ENCODE measurements around the gene PTPRK. TPM values are rescaled to one million over a fixed set of nuclear protein-coding genes. Genes with fewer than 3 reads are reported as not detected.

Gene PTPRK
- total and polyA plus RNA-seq, 4 experiments from 2014 or later = 0.47 to 1.5 (median 0.61) TPM; not detected in 1

- H3K9me3 ChIP-seq (ENCODE audit: control insufficient read depth in 1 of 2, low read length in 2 of 2) = no peaks in the 10 kb centered on the region
- Mint-ChIP-seq H3K36me3 (no peaks in the 10 kb centered on the region), H3K27me3 (peaks cover 4 to 11% of the 10 kb centered on the region in 2 donors), H3K4me3 (no peak overlapping the region), H3K27ac (no peak overlapping the region), H3K9me3 (peaks cover 0 to 12% (median 4%) of the 10 kb centered on the region in 8 donors), H3K4me1 (peaks cover 0 to 1% (median 0%) of the 10 kb centered on the region in 4 donors)
- H3K36me3 ChIP-seq (ENCODE audit: insufficient read depth, low read length) = no peaks in the 10 kb centered on the region
- no peaks in the 10 kb centered on the region for H3K27me3 ChIP-seq (ENCODE audit: insufficient read depth, low read length)
- ChIA-PET CTCF (ENCODE audit: partially characterized antibody) (no interaction called here), POLR2A (ENCODE audit: partially characterized antibody) (no interaction called here)
- DNase-seq = no peak
- intact Hi-C loops (cut with micrococcal nuclease) = no loop called here
- H3K4me3 ChIP-seq (ENCODE audit: low read length in 2 of 2) = no peak overlapping the region
- no peaks in the 10 kb centered on the region for H3K4me1 ChIP-seq (ENCODE audit: insufficient read depth, low read length)
- H3K27ac ChIP-seq (ENCODE audit: low read depth, low read length) = no peak overlapping the region
Observed at GRCh38 chr6:128541261-128541660, 20.9 kb upstream of the PTPRK start.

- H3K4me3 ChIP-seq (ENCODE audit: low read length in 2 of 2) = no peak overlapping the region
- H3K36me3 ChIP-seq (ENCODE audit: insufficient read depth, low read length) = no peaks in the 10 kb centered on the region
- no peaks in the 10 kb centered on the region for H3K27me3 ChIP-seq (ENCODE audit: insufficient read depth, low read length)
- DNase-seq = no peak
- ChIA-PET CTCF (ENCODE audit: partially characterized antibody) (no interaction called here), POLR2A (ENCODE audit: partially characterized antibody) (no interaction called here)
- peaks cover 6 to 18% of the 10 kb centered on the region in 2 donors for H3K27me3 Mint-ChIP-seq
- H3K36me3 Mint-ChIP-seq = no peaks in the 10 kb centered on the region
- peaks cover 0 to 2% (median 0%) of the 10 kb centered on the region in 8 donors for H3K9me3 Mint-ChIP-seq
- H3K27ac ChIP-seq (ENCODE audit: low read depth, low read length) = no peak overlapping the region
- H3K4me1 Mint-ChIP-seq = peaks cover 0 to 1% (median 0%) of the 10 kb centered on the region in 4 donors
- no peak overlapping the region for H3K4me3 Mint-ChIP-seq
- no peak overlapping the region for H3K27ac Mint-ChIP-seq
- H3K4me1 ChIP-seq (ENCODE audit: insufficient read depth, low read length) = no peaks in the 10 kb centered on the region
- H3K9me3 ChIP-seq (ENCODE audit: control insufficient read depth in 1 of 2, low read length in 2 of 2) = no peaks in the 10 kb centered on the region
- intact Hi-C loops (cut with micrococcal nuclease) = no loop called here
Observed at GRCh38 chr6:128538763-128539162, 18.4 kb upstream of the PTPRK start.

DNA sequence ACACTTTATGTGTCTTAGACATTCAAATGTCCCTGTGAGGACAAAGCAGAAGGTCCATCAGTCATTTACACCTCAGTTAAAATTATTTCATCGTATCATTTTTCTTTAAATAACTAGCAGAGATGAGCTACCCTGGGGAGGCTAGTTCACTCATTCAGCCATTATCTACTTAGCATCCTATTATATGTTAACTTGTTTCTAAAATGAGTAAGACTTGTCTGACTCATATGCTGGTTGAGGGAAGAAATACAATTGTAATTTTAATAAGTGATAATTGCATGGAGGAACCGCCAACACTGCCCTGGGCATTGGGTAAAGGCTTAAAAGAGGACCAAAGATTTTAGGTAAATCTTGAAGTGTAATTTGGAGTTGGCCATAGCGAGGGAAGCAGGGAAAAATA, 12.4 kb upstream of the PTPRK start:
- no peaks in the 10 kb centered on the region for H3K4me1 Mint-ChIP-seq
- H3K36me3 Mint-ChIP-seq = no peaks in the 10 kb centered on the region
- Histone ChIP-seq H3K27me3 (ENCODE audit: insufficient read depth, low read length) (no peaks in the 10 kb centered on the region), H3K4me3 (ENCODE audit: low read length in 2 of 2) (no peak overlapping the region), H3K36me3 (ENCODE audit: insufficient read depth, low read length) (no peaks in the 10 kb centered on the region), H3K4me1 (ENCODE audit: insufficient read depth, low read length) (no peaks in the 10 kb centered on the region), H3K27ac (ENCODE audit: low read depth, low read length) (no peak overlapping the region), H3K9me3 (ENCODE audit: control insufficient read depth in 1 of 2, low read length in 2 of 2) (no peaks in the 10 kb centered on the region)
- ChIA-PET CTCF (ENCODE audit: partially characterized antibody) (no interaction called here), POLR2A (ENCODE audit: partially characterized antibody) (no interaction called here)
- peaks cover 13 to 16% of the 10 kb centered on the region in 2 donors for H3K27me3 Mint-ChIP-seq
- no peak overlapping the region for H3K4me3 Mint-ChIP-seq
- no peak for DNase-seq
- H3K9me3 Mint-ChIP-seq = no peaks in the 10 kb centered on the region
- H3K27ac Mint-ChIP-seq = no peak overlapping the region
- intact Hi-C loops (cut with micrococcal nuclease) = no loop called here

GRCh38 chr6:128532136-128532535, 11.7 kb upstream of the PTPRK start:
- no peaks in the 10 kb centered on the region for H3K27me3 ChIP-seq (ENCODE audit: insufficient read depth, low read length)
- Mint-ChIP-seq H3K9me3 (peaks cover 0 to 1% (median 0%) of the 10 kb centered on the region in 8 donors), H3K27ac (no peak overlapping the region), H3K27me3 (peaks cover 14 to 16% of the 10 kb centered on the region in 2 donors), H3K36me3 (no peaks in the 10 kb centered on the region), H3K4me3 (no peak overlapping the region), H3K4me1 (no peaks in the 10 kb centered on the region)
- no peak overlapping the region for H3K27ac ChIP-seq (ENCODE audit: low read depth, low read length)
- H3K4me3 ChIP-seq (ENCODE audit: low read length in 2 of 2) = no peak overlapping the region
- intact Hi-C loops (cut with micrococcal nuclease) = no loop called here
- ChIA-PET POLR2A (ENCODE audit: partially characterized antibody) (no interaction called here), CTCF (ENCODE audit: partially characterized antibody) (no interaction called here)
- H3K9me3 ChIP-seq (ENCODE audit: control insufficient read depth in 1 of 2, low read length in 2 of 2) = no peaks in the 10 kb centered on the region
- no peaks in the 10 kb centered on the region for H3K4me1 ChIP-seq (ENCODE audit: insufficient read depth, low read length)
- DNase-seq = no peak
- H3K36me3 ChIP-seq (ENCODE audit: insufficient read depth, low read length) = no peaks in the 10 kb centered on the region

GRCh38 chr6:128531696-128532095, 11.3 kb upstream of the PTPRK start:
- Mint-ChIP-seq H3K36me3 (no peaks in the 10 kb centered on the region), H3K27ac (no peak overlapping the region), H3K9me3 (peaks cover 0 to 1% (median 0%) of the 10 kb centered on the region in 8 donors), H3K4me3 (no peak overlapping the region), H3K27me3 (peaks cover 14 to 20% of the 10 kb centered on the region in 2 donors), H3K4me1 (no peaks in the 10 kb centered on the region)
- H3K4me3 ChIP-seq (ENCODE audit: low read length in 2 of 2) = no peak overlapping the region
- no peaks in the 10 kb centered on the region for H3K27me3 ChIP-seq (ENCODE audit: insufficient read depth, low read length)
- H3K9me3 ChIP-seq (ENCODE audit: control insufficient read depth in 1 of 2, low read length in 2 of 2) = no peaks in the 10 kb centered on the region
- no peaks in the 10 kb centered on the region for H3K36me3 ChIP-seq (ENCODE audit: insufficient read depth, low read length)
- intact Hi-C loops (cut with micrococcal nuclease) = no loop called here
- POLR2A ChIA-PET (ENCODE audit: partially characterized antibody) = no interaction called here
- H3K4me1 ChIP-seq (ENCODE audit: insufficient read depth, low read length) = no peaks in the 10 kb centered on the region
- CTCF ChIA-PET (ENCODE audit: partially characterized antibody) = no interaction called here
- no peak for DNase-seq
- no peak overlapping the region for H3K27ac ChIP-seq (ENCODE audit: low read depth, low read length)

DNA sequence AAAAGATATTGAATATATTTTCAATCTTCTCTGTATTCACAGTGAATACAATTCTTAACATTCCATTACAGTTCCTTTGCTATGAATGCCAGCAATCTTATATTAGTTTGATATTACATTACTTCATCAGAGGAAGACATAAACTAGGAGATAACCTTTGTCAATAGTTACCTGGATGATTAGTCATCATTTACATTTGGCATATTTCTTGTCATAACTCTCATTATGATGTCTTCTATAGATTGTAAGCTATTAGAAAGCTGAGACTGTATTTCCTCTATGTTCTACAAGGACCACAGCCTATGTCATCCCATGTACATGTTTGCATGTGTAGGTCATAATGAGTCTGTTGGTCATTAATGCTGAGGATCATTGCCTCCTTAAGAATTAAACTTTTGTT, 7.8 kb upstream of the PTPRK start:
- Histone ChIP-seq H3K4me3 (ENCODE audit: low read length in 2 of 2) (no peak overlapping the region), H3K36me3 (ENCODE audit: insufficient read depth, low read length) (no peaks in the 10 kb centered on the region), H3K9me3 (ENCODE audit: control insufficient read depth in 1 of 2, low read length in 2 of 2) (no peaks in the 10 kb centered on the region), H3K4me1 (ENCODE audit: insufficient read depth, low read length) (no peaks in the 10 kb centered on the region), H3K27me3 (ENCODE audit: insufficient read depth, low read length) (no peaks in the 10 kb centered on the region), H3K27ac (ENCODE audit: low read depth, low read length) (no peak overlapping the region)
- CTCF ChIA-PET (ENCODE audit: partially characterized antibody) = no interaction called here
- H3K27me3 Mint-ChIP-seq = peaks cover 22 to 26% of the 10 kb centered on the region in 2 donors
- no peaks in the 10 kb centered on the region for H3K4me1 Mint-ChIP-seq
- intact Hi-C loops (cut with micrococcal nuclease) = no loop called here
- H3K9me3 Mint-ChIP-seq = peaks cover 0 to 1% (median 0%) of the 10 kb centered on the region in 8 donors
- no peak overlapping the region for H3K27ac Mint-ChIP-seq
- H3K4me3 Mint-ChIP-seq = no peak overlapping the region
- DNase-seq = no peak
- POLR2A ChIA-PET (ENCODE audit: partially characterized antibody) = no interaction called here
- no peaks in the 10 kb centered on the region for H3K36me3 Mint-ChIP-seq

DNA sequence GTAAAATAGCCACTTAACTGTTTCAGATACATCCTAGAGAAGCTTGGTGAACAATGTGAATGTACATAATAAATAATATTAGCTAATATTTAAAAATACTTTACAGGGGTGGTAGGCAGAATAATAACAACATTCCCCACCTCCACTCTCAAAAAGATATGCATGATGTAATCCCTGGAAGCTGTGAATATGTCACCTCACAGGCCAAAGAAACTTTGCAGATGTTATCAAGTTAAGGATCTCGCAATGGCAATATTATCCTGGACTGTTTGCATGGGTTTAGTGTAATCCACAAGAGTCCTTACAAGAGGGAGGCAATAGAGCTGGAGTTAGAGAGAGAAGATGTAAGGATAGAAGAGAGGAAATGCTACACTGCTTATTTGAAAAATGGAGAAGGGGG, 7.0 kb upstream of the PTPRK start:
- no peak overlapping the region for H3K4me3 Mint-ChIP-seq
- H3K36me3 Mint-ChIP-seq = no peaks in the 10 kb centered on the region
- ChIA-PET POLR2A (ENCODE audit: partially characterized antibody) (no interaction called here), CTCF (ENCODE audit: partially characterized antibody) (interaction anchor here (0.6 to 1.3 kb wide), 2 partner anchors 15 to 1989 kb away, joined by 3 to 5 read pairs; no protein-coding TSS in a partner anchor)
- no peak for DNase-seq
- no peaks in the 10 kb centered on the region for H3K4me1 Mint-ChIP-seq
- Histone ChIP-seq H3K4me3 (ENCODE audit: low read length in 2 of 2) (no peak overlapping the region), H3K36me3 (ENCODE audit: insufficient read depth, low read length) (no peaks in the 10 kb centered on the region), H3K27ac (ENCODE audit: low read depth, low read length) (no peak overlapping the region), H3K27me3 (ENCODE audit: insufficient read depth, low read length) (peaks cover 4% of the 10 kb centered on the region), H3K9me3 (ENCODE audit: control insufficient read depth in 1 of 2, low read length in 2 of 2) (no peaks in the 10 kb centered on the region), H3K4me1 (ENCODE audit: insufficient read depth, low read length) (no peaks in the 10 kb centered on the region)
- no peak overlapping the region for H3K27ac Mint-ChIP-seq
- H3K9me3 Mint-ChIP-seq = peaks cover 0 to 1% (median 0%) of the 10 kb centered on the region in 8 donors
- H3K27me3 Mint-ChIP-seq = peaks cover 23 to 30% of the 10 kb centered on the region in 2 donors
- intact Hi-C loops (cut with micrococcal nuclease) = no loop called here
